Esophagus (tissue), 2 donors: ENCODE results near the gene ASAP3. TPM values are rescaled to one million over a fixed set of nuclear protein-coding genes. Genes with fewer than 3 reads are reported as not detected.

Source experiments
- H3K27ac ChIP-seq, 2 donors: one replicate each; pipeline ENCODE4 v1.5.1; 2013; ENCODE audit warnings: low read depth in 2 of 2, mild to moderate bottlenecking in 2 of 2, inconsistent platforms in 1 of 2, low read length in 1 of 2, moderate library complexity in 1 of 2
- H3K27me3 ChIP-seq, 2 donors: one replicate each; pipeline ENCODE4 v1.6.1; 2013; ENCODE audit warnings: low read length in 2 of 2, control low read depth in 1 of 2, mild to moderate bottlenecking in 1 of 2; ENCODE audit not compliant: insufficient read depth in 2 of 2, control insufficient read depth in 1 of 2
- H3K36me3 ChIP-seq, 2 donors: one replicate each; pipeline ENCODE4 v1.6.1; 2013; ENCODE audit warnings: low read length in 1 of 2; ENCODE audit not compliant: control insufficient read depth in 2 of 2, insufficient read depth in 2 of 2
- H3K4me1 ChIP-seq, 2 donors: one replicate each; pipeline ENCODE4 v1.6.1; 2013; ENCODE audit warnings: low read length in 1 of 2; ENCODE audit not compliant: control insufficient read depth in 2 of 2, insufficient read depth in 2 of 2
- H3K4me3 ChIP-seq, 2 donors: one replicate each; pipeline ENCODE4 v1.5.1; 2013; ENCODE audit warnings: low read length in 2 of 2, mild to moderate bottlenecking in 2 of 2, low read depth in 1 of 2, moderate library complexity in 1 of 2
- H3K9me3 ChIP-seq, 2 donors: one replicate each; pipeline ENCODE4 v1.6.1; 2013; ENCODE audit warnings: mild to moderate bottlenecking in 2 of 2, low read depth in 1 of 2, low read length in 1 of 2, moderate library complexity in 1 of 2; ENCODE audit not compliant: control insufficient read depth in 2 of 2, insufficient read depth in 1 of 2
- WGBS, 2 donors: extraction: QIAGEN DNeasy Blood & Tissue Kit; methylation state at CpG; one replicate each; pipeline ENCODE4 v1.1.7; 2013; 5-methylcytosine and 5-hydroxymethylcytosine counted together
- polyA plus RNA-seq, 2 donors: library from polyadenylated mRNA; stranded (reverse); fragments of 200-250 nt; gene quantifications; one replicate each; pipeline ENCODE4 v1.2.3, GENCODE V29; 2013
- donor health status: healthy with polysubstance abuse.
- donor health status: Bipolar disorder and iron deficiency.

The ASAP3 gene
- polyA plus RNA-seq, 2 donors, result 32.0 to 32.8 TPM

GRCh38 chr1:23405946-23406345 lies 78.0 kb downstream of the ASAP3 start:
- H3K27ac ChIP-seq, result no peak overlapping the region
- H3K9me3 ChIP-seq, result no peaks in the 10 kb centered on the region
- WGBS, 2 donors, result 87 to 88% methylated on average over 3 of the region's 3 CpGs
- peaks cover 3 to 5% of the 10 kb centered on the region in 2 donors for H3K36me3 ChIP-seq
- H3K4me1 ChIP-seq, result peaks cover 0 to 11% of the 10 kb centered on the region in 2 donors
- no peaks in the 10 kb centered on the region for H3K27me3 ChIP-seq
- H3K4me3 ChIP-seq, result no peak overlapping the region

- Histone ChIP-seq H3K36me3 (peaks cover 3 to 5% of the 10 kb centered on the region in 2 donors), H3K27ac (peak overlapping the region; percentile 73 to 75), H3K27me3 (no peaks in the 10 kb centered on the region), H3K4me3 (no peak overlapping the region), H3K4me1 (peaks cover 0 to 11% of the 10 kb centered on the region in 2 donors), H3K9me3 (no peaks in the 10 kb centered on the region)
- 6% methylated on average over 19 of the region's 19 CpGs for WGBS, 2 donors
Observed at GRCh38 chr1:23403735-23404486, 80.1 kb downstream of the ASAP3 start.

GRCh38 chr1:23403355-23403734 lies 80.6 kb downstream of the ASAP3 start:
- WGBS, 2 donors, result 52 to 71% methylated on average over 4 of the region's 4 CpGs
- Histone ChIP-seq H3K27me3 (no peaks in the 10 kb centered on the region), H3K9me3 (no peaks in the 10 kb centered on the region), H3K4me1 (peaks cover 0 to 11% of the 10 kb centered on the region in 2 donors), H3K27ac (peak overlapping the region; percentile 67 to 75), H3K4me3 (no peak overlapping the region), H3K36me3 (peaks cover under 1% of the 10 kb centered on the region in 2 donors)

- no peaks in the 10 kb centered on the region for H3K36me3 ChIP-seq
- H3K9me3 ChIP-seq, result no peaks in the 10 kb centered on the region
- WGBS, 2 donors, result 19 to 25% methylated on average over 6 of the region's 6 CpGs
- peaks cover 0 to 11% of the 10 kb centered on the region in 2 donors for H3K4me1 ChIP-seq
- peak overlapping the region; percentile 54 to 72 for H3K27ac ChIP-seq
- no peak overlapping the region for H3K4me3 ChIP-seq
- H3K27me3 ChIP-seq, result no peaks in the 10 kb centered on the region
Observed at GRCh38 chr1:23403038-23403336, 81.0 kb downstream of the ASAP3 start.

- Histone ChIP-seq H3K4me1 (peaks cover 0 to 11% of the 10 kb centered on the region in 2 donors), H3K4me3 (no peak overlapping the region), H3K27me3 (no peaks in the 10 kb centered on the region), H3K36me3 (no peaks in the 10 kb centered on the region), H3K9me3 (no peaks in the 10 kb centered on the region), H3K27ac (peak overlapping the region; percentile 54 to 72)
- 66 to 70% methylated on average over 11 of the region's 11 CpGs for WGBS, 2 donors
Observed at GRCh38 chr1:23402286-23403037, 81.5 kb downstream of the ASAP3 start.

GRCh38 chr1:23401313-23401712 lies 82.7 kb downstream of the ASAP3 start:
- 57 to 70% methylated on average over 6 of the region's 6 CpGs for WGBS, 2 donors
- peak overlapping the region; percentile 25 to 47 for H3K27ac ChIP-seq
- H3K27me3 ChIP-seq, result no peaks in the 10 kb centered on the region
- H3K4me3 ChIP-seq, result no peak overlapping the region
- peaks cover 0 to 8% of the 10 kb centered on the region in 2 donors for H3K4me1 ChIP-seq
- H3K36me3 ChIP-seq, result no peaks in the 10 kb centered on the region
- no peaks in the 10 kb centered on the region for H3K9me3 ChIP-seq

GRCh38 chr1:23400324-23401114 lies 83.5 kb downstream of the ASAP3 start:
- Histone ChIP-seq H3K9me3 (no peaks in the 10 kb centered on the region), H3K27me3 (no peaks in the 10 kb centered on the region), H3K36me3 (no peaks in the 10 kb centered on the region), H3K4me3 (no peak overlapping the region), H3K27ac (peak overlapping the region; percentile 25 to 65), H3K4me1 (peaks cover 0 to 8% of the 10 kb centered on the region in 2 donors)
- WGBS, 2 donors, result 83% methylated on average over 5 of the region's 5 CpGs

GRCh38 chr1:23399229-23399628 lies 84.8 kb downstream of the ASAP3 start:
- Histone ChIP-seq H3K4me1 (peaks cover 0 to 8% of the 10 kb centered on the region in 2 donors), H3K9me3 (no peaks in the 10 kb centered on the region), H3K27me3 (no peaks in the 10 kb centered on the region), H3K27ac (no peak overlapping the region), H3K4me3 (no peak overlapping the region), H3K36me3 (no peaks in the 10 kb centered on the region)
- 93 to 94% methylated on average over 1 of the region's 1 CpG for WGBS, 2 donors

GRCh38 chr1:23397908-23398307 lies 86.1 kb downstream of the ASAP3 start:
- Histone ChIP-seq H3K27ac (no peak overlapping the region), H3K4me1 (peaks cover 0 to 7% of the 10 kb centered on the region in 2 donors), H3K36me3 (peaks cover 0 to 3% of the 10 kb centered on the region in 2 donors), H3K9me3 (no peaks in the 10 kb centered on the region), H3K4me3 (no peak overlapping the region), H3K27me3 (no peaks in the 10 kb centered on the region)
- 93 to 95% methylated on average over 7 of the region's 7 CpGs for WGBS, 2 donors
